HEK293 (cell line): ENCODE data around the gene WAPL.
A peak's percentile ranks its signal among the peaks of the same experiment; 100 is the strongest.

Source experiments
- CTCF ChIA-PET: fragments of 350-600 bp; formaldehyde crosslinking; extraction: SDS; loops from one replicate; lab custom pipeline; 2021; ENCODE audit warnings: antibody characterized with exemption; lab: Yijun Ruan, JAX
- POLR2A ChIA-PET: fragments of 300-600 bp; formaldehyde crosslinking; extraction: SDS; loops from one replicate; lab custom pipeline; 2020; ENCODE audit warnings: antibody characterized with exemption, inconsistent platforms; lab: Yijun Ruan, JAX
- H3K27ac ChIP-seq: fragments of 200-500 bp; sonication (Bioruptor generic); 2 replicates; pipeline ENCODE4 v1.5.1; 2014; ENCODE audit warnings: low read depth, low read length, control low read depth, inconsistent platforms; ENCODE audit errors: extremely low read depth
- H3K36me3 ChIP-seq, 2 experiments: fragments of 200-500 bp in 1 of 2; sonication (Bioruptor generic) in 1 of 2; 1 replicate in 1 of 2; 2 replicates in 1 of 2; pipeline ENCODE4 v1.5.1; 2014 to 2017; ENCODE audit warnings: inconsistent platforms in 2 of 2, low read length in 2 of 2; ENCODE audit not compliant: control insufficient read depth in 2 of 2, insufficient read depth in 1 of 2
- H3K4me1 ChIP-seq: fragments of 200-500 bp; sonication (Bioruptor generic); 2 replicates; pipeline ENCODE4 v1.5.1; 2014; ENCODE audit warnings: mild to moderate bottlenecking, low read length, inconsistent platforms; ENCODE audit not compliant: control insufficient read depth, insufficient read depth
- H3K4me3 ChIP-seq: 2 replicates; pipeline ENCODE4 v1.5.1; 2011; ENCODE audit warnings: low read depth, mild to moderate bottlenecking, control low read depth, low read length, moderate library complexity
- H3K9me3 ChIP-seq: fragments of 200-500 bp; sonication (Bioruptor generic); 2 replicates; pipeline ENCODE4 v1.5.1; 2014; ENCODE audit warnings: low read depth, low read length, inconsistent platforms; ENCODE audit not compliant: control insufficient read depth, insufficient read depth
- GLIS2 ChIP-seq: fragments of 450-650 bp; formaldehyde crosslinking; IDR thresholded peaks from 2 replicates; pipeline ENCODE4 v1.5.1; 2016; ENCODE audit warnings: missing biosample characterization, missing genetic modification characterization
- PRDM6 ChIP-seq: fragments of 450-650 bp; formaldehyde crosslinking; IDR thresholded peaks from 2 replicates; pipeline ENCODE4 v1.5.1; 2017; ENCODE audit warnings: missing biosample characterization, missing genetic modification characterization
- SCRT1 ChIP-seq: fragments of 450-650 bp; formaldehyde crosslinking; IDR thresholded peaks from 2 replicates; pipeline ENCODE4 v1.5.1; 2016; ENCODE audit warnings: missing biosample characterization, missing genetic modification characterization, borderline replicate concordance
- SCRT2 ChIP-seq: fragments of 450-650 bp; formaldehyde crosslinking; IDR thresholded peaks from 2 replicates; pipeline ENCODE4 v1.5.1; 2016; ENCODE audit warnings: missing biosample characterization, missing genetic modification characterization
- ZBTB49 ChIP-seq: fragments of 450-650 bp; formaldehyde crosslinking; IDR thresholded peaks from 2 replicates; pipeline ENCODE4 v1.5.1; 2016; ENCODE audit warnings: missing biosample characterization, missing genetic modification characterization, low read depth
- ZNF121 ChIP-seq: fragments of 450-650 bp; formaldehyde crosslinking; IDR thresholded peaks from 2 replicates; pipeline ENCODE4 v1.5.1; 2016; ENCODE audit warnings: missing biosample characterization, missing genetic modification characterization
- ZNF155 ChIP-seq: fragments of 450-650 bp; formaldehyde crosslinking; IDR thresholded peaks from 2 replicates; pipeline ENCODE4 v1.5.1; 2016; ENCODE audit warnings: missing biosample characterization, missing genetic modification characterization
- ZNF239 ChIP-seq: fragments of 450-650 bp; formaldehyde crosslinking; IDR thresholded peaks from 2 replicates; pipeline ENCODE4 v1.5.1; 2016; ENCODE audit warnings: missing biosample characterization, missing genetic modification characterization
- ZNF24 ChIP-seq: fragments of 450-650 bp; formaldehyde crosslinking; IDR thresholded peaks from 2 replicates; pipeline ENCODE4 v1.5.1; 2016; ENCODE audit warnings: missing biosample characterization, missing genetic modification characterization
- ZNF488 ChIP-seq: fragments of 450-650 bp; formaldehyde crosslinking; IDR thresholded peaks from 2 replicates; pipeline ENCODE4 v1.5.1; 2016; ENCODE audit warnings: missing biosample characterization, missing genetic modification characterization
- ZNF513 ChIP-seq: fragments of 450-650 bp; IDR thresholded peaks from 2 replicates; pipeline ENCODE4 v1.5.1; 2018; ENCODE audit warnings: missing biosample characterization, missing genetic modification characterization

WAPL gene

DNA sequence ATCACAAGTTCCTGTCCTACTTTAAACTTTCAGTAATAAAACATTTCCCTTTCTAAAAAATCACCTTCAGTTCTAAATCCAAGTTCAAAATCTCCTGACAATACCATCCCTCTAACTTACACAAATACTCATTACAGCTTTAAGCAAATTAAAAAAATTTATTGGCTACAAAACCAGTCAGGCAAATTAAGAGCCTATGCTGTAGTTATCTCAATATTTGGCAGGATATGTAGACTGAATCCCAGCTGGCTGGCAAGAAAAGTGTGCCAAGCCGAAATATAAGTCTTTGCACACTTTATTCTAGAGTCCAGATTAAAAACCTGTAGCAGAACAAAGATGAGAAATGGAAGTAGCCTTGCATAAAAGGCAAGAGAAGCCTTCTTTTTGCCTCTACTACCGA, 9.5 kb downstream of the WAPL start:
- no peaks in the 10 kb centered on the region for H3K9me3 ChIP-seq
- H3K4me1 ChIP-seq: peaks cover 3% of the 10 kb centered on the region; the same call in 1 of the 2 replicates
- no peak overlapping the region for H3K27ac ChIP-seq
- no peak overlapping the region for H3K4me3 ChIP-seq
- TF ChIP-seq PRDM6 (tag by site-specific recombination) (peak; percentile 34; the same call in 1 of the 2 replicates), ZBTB49 (no peak)
- CTCF ChIA-PET: interaction anchor here (0.6 to 0.9 kb wide), 2 partner anchors 32 to 77 kb away, joined by 3 read pairs; no protein-coding TSS in a partner anchor
- POLR2A ChIA-PET: no interaction called here
- peaks cover 53 to 64% of the 10 kb centered on the region in 2 experiments for H3K36me3 ChIP-seq

DNA sequence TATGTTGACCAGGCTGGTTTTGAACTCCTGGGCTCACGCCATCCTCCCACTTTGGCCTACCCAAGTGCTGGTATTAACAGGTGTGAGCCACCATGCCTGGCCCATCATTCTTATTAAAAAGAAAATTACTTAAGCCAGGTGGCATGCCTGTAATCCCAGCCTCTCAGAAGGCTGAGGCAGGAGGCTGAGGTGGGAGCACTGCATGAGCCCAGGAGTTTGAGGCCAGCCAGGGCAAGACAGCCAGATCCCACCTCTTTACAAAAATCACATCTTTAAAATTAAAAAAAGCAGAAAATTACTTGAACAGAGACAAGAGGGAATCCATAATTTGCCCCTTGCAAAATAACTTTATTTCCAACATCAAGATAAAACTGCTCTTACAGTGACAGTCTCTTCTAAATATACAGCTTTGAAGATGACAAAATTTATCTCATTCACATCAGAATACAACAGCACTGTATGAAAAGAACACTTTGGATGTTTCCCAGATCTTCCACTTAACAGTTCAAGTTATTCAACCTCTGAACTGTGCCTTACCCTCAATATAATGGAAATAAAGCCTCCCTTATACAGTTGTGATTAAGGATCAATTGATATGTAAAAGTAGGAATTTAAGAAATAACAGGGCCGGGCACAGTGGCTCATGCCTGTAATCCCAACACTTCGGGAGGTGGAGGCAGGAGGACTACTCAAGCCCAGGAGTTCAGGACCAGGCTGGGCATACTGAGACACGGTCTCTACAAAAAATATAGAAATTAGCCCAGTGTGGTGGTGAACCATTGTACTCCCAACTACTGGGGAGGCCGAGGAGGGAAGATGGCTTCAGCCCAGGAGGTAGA, 10.3 kb downstream of the WAPL start:
- ChIA-PET CTCF (interaction anchor here (0.9 kb wide), 1 partner anchor 31 kb away, joined by 3 read pairs; no protein-coding TSS in a partner anchor), POLR2A (no interaction called here)
- TF ChIP-seq ZNF488: no peak
- TF ChIP-seq GLIS2 (tag by site-specific recombination): no peak
- no peak for TF ChIP-seq ZNF239 (tag by site-specific recombination)
- no peak for TF ChIP-seq ZNF155 (tag by site-specific recombination)
- no peak for TF ChIP-seq ZNF513 (tag by site-specific recombination)
- TF ChIP-seq ZNF121: peak; percentile 77; the same call in 1 of the 2 replicates
- no peak overlapping the region for H3K27ac ChIP-seq
- H3K9me3 ChIP-seq: no peaks in the 10 kb centered on the region
- H3K4me1 ChIP-seq: peaks cover 8% of the 10 kb centered on the region; the same call in 1 of the 2 replicates
- no peak overlapping the region for H3K4me3 ChIP-seq
- H3K36me3 ChIP-seq: peaks cover 44 to 58% of the 10 kb centered on the region in 2 experiments

DNA sequence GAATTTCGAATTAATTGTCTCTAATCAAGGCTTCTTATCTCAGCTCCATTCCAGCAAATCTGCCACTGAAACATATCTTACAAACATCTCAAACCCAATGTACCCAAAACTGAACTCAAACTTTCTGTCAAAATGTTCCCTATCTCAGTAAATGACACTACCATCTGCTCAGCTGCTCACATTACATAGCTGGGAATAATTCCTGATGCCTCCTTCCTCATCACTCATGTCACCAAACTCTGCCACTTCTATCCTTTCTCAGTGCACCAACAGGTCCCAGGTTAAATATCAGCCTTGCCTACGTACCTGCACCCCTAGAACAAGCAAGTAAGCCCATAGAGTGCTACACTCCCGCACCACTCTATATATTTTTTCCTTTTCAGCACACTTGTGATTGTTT, 12.4 kb downstream of the WAPL start:
- Histone ChIP-seq H3K36me3 (peaks cover 32 to 47% of the 10 kb centered on the region in 2 experiments), H3K4me1 (peaks cover 8% of the 10 kb centered on the region; the same call in 1 of the 2 replicates), H3K9me3 (no peaks in the 10 kb centered on the region), H3K4me3 (no peak overlapping the region), H3K27ac (no peak overlapping the region)
- ChIA-PET POLR2A (interaction anchor here (0.5 kb wide), 1 partner anchor 61 kb away, joined by 3 read pairs; no protein-coding TSS in a partner anchor), CTCF (interaction anchor here (1.0 to 1.3 kb wide), 2 partner anchors 71 to 77 kb away, joined by 3 read pairs; no protein-coding TSS in a partner anchor)
- TF ChIP-seq SCRT2 (0 out of 2 replicates have a peak, but pooled peaks have one; percentile 43), ZNF24 (tag by site-specific recombination) (no peak), SCRT1 (tag by site-specific recombination) (0 out of 2 replicates have a peak, but pooled peaks have one; percentile 10)
